ENCODE measurements around the gene HYDIN.
A peak's percentile ranks its signal among the peaks of the same experiment; 100 is the strongest.

Gene HYDIN

DNA sequence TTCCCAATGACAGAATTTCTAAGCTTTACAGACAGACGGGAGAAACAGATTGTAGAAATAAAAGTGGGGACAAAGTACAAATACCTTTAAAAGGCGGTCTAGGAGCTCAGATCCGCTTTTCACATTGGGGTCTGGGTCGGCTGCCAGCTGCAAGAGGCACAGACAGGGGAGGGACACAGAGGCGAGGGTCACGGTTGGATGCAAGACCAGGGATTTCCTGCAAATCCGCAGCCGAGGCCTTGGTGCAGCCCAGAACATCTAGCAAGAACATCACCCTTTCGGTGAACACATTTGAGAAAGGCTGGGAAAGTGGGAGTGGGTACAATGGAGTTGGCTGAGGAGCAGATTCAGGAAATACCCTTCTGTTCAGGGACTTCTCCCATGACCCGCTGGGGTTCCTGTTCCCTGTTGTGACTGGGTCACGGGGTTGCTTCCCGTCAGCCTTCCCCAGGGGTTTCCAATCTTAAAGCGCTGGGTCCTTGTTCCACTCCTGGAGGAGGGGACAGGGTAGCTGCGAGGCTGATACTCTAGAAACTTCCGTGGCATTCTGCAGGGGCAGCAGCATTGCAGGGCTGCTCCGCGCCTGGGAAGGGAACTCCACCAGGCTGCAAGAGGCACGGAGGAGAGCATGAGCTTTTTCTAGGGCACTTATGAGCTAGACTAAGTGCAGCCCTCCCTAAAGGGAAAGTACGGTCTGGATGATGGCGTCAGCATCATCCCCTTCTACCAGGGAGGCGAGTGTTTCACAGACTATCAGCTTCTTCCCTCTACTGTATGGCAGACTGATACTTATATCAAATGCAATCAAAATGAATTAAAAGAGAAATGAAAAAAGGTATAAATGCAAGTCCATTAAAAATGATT, 445.6 kb downstream of the HYDIN start:
- no peak for DNase-seq

DNA sequence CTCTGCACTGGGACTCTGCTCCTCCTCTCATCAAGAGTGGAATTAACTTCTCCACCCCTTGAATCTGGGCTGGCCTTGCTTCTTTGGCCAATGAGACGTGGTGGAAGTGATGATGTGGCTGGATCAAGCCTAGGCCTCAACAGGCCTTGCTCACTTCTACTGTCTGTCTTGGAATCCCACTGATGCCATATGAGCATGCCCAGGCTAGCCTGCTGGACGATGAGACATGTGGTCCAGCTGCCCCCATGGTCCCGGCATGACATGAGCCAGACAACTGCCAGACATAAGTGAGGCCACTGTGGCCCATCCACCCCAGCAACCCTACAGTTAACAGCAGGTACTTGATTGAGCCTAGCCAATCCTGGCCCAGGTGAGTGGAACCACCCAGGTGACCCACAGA, 448.3 kb downstream of the HYDIN start:
- DNase-seq: no peak

DNA sequence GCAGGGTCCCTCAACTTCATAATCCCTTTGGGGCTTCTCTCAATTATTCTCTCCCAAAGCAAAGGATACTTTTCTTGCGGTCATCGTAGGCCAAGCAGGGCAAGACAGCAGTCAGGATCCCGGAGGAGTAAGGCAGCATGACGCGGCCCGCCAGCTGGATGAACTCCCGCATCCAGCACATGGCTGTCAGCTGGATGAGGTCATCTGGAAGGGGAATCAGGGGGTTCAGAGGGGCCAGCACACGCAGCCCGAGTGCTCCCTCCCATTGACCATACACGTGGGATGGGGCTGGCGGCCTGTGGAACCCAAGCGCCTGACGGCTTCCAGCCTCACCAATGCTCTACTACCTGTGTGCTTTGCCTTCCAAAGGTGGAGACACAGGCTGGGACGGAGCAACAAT, 448.7 kb downstream of the HYDIN start:
- no peak for DNase-seq

DNA sequence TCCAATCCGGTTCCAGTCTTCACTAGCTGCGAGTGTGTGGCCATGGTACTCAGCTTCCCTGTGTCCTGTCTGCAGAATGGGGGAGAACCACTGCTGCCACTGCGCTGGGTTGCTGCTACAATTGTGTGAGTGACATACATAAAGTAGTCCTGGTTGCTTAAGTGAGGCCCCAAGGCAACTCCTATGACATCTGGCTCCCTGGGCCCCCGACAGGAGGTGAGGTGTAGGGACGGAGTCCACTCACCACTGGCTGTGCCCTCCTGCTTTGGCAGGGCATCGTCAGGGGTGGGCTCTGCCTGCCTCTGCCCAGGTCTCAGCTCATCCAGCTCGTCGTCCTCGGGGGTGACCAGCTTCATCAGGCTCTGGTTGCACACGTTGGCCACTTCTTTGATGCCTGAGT, 450.0 kb downstream of the HYDIN start:
- DNase-seq: no peak

DNA sequence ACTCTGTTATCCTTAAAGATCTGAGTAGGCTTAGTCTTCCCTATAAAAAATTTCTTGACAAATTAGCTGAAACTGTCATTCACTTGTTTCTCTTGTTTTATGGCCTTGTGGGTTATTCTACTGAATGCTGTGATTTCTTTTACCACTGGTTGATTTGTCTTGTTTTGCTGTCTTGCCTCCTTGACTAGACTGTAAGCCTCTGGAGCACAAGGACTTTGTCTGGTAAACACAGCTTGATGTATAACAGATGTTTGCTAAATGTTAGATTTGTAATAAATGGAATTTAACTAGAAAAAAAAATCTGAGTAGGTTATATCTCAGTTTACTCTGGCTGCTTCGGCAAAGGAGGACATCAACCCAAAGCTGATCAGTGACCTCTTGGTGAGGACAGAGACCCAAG, 451.2 kb downstream of the HYDIN start:
- DNase-seq: no peak

DNA sequence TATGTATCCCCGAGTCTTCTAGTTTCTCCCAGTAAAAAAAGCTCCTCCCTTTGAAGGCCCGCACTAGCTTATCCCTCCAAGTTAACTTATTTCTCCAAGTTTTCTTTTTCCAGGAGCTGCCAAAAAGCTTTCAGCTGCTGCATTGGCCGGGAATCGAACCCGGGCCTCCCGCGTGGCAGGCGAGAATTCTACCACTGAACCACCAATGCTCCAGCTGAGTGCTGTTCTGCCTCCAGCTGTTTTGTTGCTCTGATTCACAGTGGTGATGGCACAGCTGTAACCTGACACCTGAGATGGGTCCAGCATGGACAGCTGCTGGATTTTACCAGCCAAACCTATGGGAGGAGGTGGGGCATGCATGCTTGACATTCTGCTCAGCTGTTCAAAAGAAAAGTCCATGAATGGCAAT, 451.6 kb downstream of the HYDIN start:
- DNase-seq: no peak

DNA sequence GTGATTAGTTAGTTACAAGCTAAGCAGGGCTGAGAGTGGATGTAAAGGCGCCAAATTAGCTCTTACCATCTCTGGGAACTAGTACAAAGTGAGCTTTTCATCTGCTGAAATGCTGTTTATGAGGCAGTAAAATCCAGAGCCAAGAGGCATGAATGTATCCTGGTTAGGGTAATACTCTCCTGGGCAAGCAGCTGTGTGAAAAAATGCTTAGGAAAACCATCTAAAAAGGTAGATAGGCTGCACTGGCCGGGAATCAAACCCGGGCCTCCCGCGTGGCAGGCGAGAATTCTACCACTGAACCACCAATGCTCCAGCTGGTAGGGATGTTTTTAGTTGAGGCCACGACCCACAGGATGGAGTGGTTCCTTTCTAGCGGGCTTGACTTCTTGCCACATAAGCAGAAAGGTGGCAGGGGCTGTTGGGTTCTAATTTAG, 452.5 kb downstream of the HYDIN start:
- no peak for DNase-seq

DNA sequence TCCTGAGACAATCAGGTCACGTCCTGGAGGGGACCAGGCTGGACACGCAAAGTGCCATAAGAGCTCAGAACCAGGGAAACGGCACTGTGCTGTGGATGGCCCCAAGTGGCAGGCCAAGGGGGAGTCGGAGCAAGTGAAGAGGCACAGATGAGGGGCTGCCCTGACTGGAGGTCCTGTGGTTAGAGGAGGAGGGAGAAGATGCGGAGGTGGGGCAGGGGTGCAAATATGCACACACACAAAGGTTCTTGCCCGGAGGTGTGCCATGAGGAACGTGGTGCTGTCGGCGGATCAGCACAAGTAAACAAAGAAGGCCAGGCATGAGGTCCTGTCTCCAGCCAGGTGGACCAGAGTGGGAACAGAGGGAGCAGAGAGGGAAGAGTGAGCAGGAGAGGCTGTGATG, 453.0 kb downstream of the HYDIN start:
- no peak for DNase-seq

DNA sequence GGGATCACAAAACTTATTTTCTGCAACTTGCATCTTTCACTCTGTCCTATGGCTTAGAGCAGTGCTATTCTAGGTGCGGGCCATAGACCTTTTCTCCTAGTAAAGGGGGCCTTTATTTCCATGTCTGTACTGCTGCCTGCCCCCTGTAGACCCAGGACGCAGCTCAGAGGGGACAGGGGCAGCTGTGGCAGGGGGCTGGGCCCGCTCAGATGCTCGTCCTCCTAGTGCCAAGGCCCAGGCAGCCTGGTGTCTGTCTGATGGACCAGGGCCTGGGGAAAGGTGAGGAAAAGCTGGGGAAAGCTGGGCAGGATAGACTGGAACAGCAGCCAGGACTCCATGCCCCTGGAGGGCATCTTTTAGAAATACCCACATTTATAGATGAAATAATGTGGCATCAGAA, 455.1 kb downstream of the HYDIN start:
- no peak for DNase-seq

DNA sequence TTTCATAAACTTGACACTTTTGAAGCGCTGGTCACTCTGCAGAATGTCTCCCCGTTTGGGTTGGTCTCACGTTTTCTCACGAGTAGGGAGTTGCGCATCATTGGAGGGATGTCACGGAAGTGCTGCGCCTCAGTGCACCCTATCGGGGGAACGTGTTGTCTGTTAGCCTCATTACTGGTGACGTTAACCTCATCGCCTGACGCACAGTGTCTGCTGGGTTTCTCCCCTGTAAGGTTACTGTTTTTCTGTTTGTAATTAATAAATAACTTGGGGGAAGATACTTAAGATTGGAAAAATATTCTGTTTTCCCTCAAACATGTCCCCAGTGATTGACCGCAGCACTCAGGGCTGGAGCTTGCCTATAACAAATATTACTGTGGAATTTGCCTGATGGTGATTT, 456.3 kb downstream of the HYDIN start:
- DNase-seq: no peak

DNA sequence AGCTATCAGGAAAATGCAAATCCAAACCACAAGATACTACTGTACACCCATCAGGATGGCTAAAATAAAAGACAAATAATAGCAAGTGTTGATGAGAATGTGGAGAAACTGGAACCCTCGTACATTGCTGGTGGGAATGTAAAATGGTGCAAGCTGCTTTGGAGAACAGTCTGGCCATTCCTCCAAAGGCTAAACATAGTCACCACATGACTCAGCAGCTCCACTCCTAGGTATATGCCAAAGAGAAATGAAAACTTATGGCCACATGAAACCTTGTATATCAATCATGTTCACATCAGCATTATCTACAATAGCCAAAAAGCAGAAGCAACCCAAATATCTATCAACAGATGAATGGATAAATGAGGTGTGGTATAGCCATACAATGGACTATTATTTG, 458.0 kb downstream of the HYDIN start:
- no peak for DNase-seq

DNA sequence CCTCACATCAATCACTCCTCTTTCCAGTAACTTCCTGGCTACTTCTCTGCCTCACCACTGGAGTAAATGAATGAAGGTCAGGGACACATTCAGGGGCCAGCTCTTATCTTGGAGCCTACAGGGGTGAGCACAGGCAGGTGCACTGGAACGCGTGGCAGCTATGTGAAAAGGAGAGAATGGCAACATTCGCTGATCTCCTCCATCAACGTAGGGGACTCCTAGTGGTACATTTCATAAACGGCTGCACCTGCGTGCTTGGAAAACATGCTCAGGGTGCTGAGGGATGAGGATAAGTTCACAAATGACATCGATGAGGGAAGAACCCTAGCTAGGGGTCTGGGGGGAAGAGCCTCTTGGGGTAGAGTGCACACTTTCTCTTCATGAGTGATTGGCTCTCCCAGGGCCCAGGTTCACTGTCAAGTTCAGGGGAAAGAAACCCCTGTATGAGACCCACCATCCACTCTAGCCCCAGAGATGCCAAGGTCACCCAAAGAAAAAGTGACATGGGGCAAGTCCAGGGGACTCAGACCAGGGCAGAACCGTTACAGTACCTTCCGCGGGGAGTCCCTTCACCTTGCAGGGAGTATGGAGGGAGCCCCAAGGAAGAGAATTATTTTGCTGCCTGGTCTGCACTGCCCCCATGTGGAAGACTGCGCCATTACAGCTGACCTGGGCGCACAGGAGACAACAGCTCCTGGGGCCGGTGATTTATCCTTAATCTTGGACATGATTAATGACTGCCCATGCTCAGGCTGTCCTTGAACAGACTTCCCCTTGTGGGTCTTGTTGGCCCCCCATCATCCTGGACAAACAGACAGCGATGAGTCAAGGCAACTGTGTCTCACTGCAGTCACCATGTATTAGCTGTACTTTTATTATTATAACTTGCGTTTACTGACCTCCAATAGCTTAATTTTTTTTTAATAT, 459.6 kb downstream of the HYDIN start:
- DNase-seq: peak; percentile 69 to 74

DNA sequence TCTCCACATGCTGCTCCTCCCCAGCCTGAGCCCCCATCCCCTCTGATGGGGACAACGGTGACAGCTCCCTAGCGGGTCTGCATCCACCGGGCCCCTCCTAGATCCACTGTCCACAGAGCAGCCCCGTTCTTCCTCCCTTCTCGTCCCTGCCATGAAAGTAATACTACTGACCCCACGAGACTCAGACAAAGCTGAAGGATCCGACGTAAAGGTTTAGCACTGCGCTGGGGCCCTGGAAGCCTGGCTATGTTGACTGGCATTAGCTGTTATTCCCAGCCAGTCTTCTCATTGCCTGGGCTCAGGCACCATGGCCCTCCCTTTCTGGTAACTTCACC, 460.3 kb downstream of the HYDIN start:
- DNase-seq: no peak

DNA sequence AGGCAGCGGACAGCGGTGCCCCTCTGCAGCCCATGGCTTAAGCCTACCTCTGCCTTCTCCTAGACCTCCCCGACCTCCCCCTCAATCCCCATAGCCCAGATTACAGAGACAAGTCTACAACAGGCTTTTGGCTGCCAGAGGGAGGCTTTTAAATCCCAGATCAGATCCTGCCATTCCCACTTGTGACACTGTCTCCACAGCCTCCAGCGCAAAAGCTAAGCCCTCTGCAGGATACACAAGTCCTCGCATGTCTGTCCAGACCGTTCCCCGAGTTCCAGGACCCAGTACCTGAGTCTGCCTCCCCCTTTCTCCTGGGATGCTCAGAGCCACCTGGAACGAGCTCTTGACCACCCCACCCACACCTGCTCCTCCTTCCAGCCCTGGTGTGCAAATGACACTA, 460.8 kb downstream of the HYDIN start:
- no peak for DNase-seq

DNA sequence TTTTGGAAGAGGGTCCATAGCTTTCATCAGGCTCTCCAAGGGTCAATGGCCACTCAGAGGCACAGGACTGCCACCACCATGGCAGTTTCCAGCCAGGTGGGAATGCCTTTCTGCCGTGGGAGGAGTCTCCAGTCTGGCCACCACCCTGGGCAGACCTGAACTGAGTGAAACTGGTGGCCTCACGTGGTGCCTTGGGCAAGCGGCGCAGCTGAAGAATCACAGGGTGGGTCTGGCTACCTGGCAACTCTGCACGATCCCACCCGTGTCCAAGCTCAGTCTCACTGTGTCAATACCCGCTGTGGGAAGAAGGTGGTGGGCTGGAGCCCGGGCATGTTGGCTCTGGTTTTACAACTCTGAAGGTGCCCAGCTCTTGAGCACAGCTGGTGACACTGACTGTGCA, 461.4 kb downstream of the HYDIN start:
- no peak for DNase-seq

DNA sequence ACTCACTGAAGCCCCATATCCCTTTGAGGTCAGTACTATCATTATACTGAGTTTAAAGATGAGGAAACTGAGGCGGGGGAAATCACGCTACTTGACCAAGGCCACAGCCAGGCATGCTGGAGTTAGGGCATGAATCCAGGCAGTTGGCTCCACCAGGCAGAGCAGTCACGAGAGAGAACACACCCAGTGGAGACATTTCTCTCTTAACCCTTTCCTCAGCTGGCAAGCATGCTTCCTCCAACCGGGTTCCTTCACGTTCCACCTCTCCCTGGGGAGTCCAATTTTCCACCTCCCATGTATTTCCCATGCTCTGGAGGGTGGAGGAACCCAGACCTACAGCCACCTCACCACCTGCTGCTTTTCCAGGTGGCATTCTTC, 462.3 kb downstream of the HYDIN start:
- DNase-seq: no peak

DNA sequence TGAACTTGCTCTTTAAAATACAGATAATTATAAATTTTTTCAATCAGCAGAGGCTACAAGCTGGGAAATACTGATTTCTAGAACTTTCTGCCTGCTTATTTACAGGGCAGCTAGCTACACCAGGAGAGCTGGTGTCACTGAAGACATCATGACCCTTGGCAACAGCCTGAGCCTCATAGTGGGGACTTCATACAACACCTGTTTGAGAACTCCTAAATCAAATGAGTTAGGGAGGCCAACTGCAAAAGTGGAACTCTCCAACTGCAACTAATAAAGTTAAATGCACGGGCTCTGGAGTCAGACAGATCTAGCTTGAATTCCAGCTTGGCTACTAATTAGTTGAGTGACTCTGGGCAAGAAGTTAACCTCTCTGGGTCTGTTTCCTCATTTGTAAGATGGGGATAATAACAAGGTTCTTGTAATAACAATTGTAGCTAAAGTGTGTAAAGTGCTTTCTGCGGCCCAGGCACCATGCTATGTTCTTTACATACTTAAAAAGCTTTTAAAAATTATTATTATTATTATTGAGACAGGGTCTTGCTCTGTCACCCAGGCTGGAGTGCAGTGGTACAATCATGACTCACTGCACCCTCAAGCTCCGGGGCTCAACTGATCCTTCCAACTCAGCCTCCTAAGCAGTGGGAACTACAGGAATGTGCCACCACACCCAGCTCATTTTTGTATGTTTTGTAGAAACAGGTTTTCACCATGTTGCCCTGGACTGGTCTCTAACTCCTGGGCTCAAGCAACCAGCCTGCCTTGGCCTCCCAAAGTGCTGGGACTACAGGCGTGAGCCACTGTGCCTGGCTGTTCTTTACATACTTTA, 462.9 kb downstream of the HYDIN start:
- no peak for DNase-seq

DNA sequence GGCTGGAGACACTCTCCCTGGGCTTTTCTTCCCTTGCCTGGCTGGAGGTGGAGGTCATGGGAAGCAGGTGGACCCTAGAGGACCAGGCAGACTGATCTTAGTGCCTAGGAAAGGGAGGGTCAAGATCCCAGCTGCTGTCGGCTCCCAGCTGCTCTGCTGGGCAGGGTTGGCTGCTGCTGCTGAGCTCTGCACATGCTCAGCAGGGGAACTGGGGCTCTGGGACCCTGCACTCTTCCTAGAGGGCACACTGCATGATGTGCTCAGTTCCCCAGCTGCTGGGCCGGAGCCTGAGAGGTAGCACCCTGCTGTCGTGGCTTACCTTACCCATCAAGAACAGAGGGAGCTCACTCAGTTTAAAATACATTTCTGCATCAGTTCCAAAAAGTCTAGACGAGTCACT, 463.9 kb downstream of the HYDIN start:
- no peak for DNase-seq

DNA sequence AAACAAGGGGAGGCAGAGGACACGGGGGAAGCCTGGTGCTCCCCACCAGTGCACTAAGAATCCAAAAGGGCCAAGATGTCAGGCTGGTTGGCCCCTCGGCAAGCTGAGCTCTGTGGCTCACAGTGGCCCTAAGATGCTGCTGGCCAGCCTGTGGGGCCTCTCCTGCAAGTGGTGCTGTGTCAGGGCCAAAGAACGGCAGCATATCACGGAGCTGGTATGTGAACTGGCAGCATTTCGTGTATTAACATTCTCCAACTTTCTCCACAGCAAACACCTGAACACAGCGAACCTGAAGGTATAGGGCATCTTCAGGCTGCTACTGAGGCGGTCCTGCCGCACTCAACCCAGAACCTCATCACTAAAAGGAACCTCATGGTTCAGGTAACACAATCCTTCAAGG, 464.3 kb downstream of the HYDIN start:
- DNase-seq: no peak

DNA sequence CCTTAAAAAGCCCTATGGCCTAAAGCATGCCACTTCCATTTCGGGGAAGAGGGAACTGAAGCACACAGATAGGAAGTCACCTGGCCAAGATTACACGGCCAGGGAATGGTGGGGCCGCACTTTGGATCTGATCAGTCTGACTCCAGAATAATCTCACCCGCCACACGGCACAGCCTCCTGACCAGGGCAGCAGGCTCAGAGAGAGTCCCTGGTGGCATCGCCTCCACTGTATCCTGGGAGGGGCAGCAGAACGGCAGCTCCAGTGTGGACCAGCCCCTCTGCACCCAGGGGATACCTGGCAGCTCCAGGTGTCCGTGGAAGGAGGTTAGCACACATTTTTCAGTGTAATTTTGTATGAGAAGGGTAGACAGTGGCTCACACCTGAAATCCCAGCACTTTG, 465.0 kb downstream of the HYDIN start:
- no peak for DNase-seq

DNA sequence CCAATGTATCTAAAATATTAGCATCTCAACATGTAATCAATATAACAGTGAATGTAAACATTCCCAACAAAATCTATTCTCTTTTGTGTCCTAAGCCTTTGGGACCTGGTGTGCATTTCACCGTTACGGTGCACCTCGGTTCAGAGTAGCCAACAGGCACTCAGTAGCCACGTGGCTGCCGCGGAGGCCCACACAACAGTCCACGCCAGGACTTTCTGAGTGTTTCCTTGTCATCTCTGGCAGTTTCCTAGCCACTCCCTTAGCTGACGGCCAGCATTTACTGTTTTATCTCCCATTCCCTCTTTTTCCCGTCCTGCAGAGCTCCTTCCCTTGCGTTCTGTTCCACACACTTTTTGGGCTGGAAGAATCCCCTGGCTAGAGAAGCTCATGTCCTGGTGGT, 465.9 kb downstream of the HYDIN start:
- DNase-seq: no peak

DNA sequence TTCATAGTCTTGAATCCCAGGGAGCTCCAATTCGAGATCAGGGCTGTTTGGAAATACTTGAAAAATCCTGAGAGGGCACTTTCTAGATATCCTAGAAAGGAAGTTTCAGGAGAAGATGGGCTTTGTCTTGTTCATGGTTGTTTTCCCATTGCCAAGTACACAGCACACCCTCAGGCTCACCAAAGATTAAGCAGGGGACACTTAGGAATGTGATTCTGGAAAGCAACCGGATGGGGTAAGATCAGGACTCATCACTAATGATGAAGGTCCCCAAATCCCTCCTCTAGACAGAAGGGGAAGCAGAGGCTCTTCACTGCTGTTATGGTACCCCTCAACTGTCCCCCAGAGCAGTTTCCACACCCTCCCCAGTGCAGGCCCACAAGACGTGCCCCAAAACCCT, 470.3 kb downstream of the HYDIN start:
- no peak for DNase-seq

DNA sequence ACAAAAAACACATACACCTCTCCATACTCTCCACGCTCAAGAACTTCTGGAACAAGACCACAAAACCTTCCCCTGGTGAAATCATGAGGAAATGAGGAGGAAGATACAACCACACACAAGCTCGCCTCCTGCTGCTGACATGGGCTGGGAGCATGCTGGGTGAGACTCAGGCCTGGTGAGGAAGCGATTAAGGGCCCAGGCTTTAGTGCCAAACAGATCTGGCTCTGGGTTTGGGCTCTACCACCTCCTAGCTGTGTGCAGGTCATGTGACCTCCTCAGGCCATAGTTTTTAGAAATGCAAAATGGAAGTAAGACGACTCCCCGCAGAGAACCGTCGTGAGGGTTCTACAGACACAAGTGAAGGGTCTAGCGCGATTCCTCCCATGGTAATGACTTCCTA, 470.9 kb downstream of the HYDIN start:
- DNase-seq: no peak

Data from activated CD4-positive, alpha-beta T cell treated with anti-CD3 and anti-CD28 coated beads, Interleukin-2, amount 50 U/mL, for 48 hours (primary cell).